GM12872 (cell line): ENCODE results near the gene C10orf53.

Experiments used
- TF ChIP-seq, protein P1 (sequence below): IDR thresholded peaks from 3 replicates; pipeline ENCODE4 v1.5.1; 2011; ENCODE audit warnings: low read depth, mild to moderate bottlenecking, low read length, moderate library complexity; ENCODE audit not compliant: insufficient read depth

C10orf53 gene

DNA sequence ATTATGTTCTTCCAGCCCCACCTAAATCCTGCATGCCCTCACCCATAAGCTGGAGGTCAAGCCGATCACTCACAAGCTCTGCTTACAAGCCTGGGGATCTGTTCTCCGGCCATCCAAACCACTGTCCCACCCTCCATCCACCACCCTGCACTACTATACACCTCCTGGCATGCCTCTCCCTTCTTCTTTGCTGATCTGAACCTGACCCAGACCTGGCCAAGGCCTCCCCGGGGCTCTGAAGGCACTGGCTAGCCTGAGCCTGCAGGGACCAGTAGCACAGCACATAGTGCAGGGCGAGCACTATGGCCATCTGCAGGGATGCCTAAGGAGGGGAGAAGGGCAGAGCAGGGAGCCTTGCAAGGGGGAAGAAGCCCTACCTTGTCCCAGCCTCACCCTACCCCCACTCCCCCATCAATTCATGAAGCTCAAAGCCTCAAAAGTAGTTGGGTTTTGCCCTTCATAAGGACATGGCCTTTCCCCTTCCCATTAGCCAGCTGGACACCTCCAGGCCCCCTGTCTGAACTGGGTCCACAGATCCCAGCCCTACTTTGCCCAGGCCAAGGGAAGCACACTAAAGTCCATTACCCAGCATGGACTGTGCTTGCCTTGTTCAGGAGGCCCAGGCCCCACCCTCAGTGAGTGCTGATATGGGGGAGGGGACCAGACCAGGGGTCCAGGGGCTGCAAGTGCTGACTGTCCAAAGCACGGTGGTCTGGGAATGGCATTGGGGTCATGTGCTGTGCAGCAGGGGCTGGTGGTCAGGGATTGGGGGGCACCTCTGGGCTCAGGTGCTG lies 36.0 kb upstream of the C10orf53 start:
- TF ChIP-seq, protein P1, sequence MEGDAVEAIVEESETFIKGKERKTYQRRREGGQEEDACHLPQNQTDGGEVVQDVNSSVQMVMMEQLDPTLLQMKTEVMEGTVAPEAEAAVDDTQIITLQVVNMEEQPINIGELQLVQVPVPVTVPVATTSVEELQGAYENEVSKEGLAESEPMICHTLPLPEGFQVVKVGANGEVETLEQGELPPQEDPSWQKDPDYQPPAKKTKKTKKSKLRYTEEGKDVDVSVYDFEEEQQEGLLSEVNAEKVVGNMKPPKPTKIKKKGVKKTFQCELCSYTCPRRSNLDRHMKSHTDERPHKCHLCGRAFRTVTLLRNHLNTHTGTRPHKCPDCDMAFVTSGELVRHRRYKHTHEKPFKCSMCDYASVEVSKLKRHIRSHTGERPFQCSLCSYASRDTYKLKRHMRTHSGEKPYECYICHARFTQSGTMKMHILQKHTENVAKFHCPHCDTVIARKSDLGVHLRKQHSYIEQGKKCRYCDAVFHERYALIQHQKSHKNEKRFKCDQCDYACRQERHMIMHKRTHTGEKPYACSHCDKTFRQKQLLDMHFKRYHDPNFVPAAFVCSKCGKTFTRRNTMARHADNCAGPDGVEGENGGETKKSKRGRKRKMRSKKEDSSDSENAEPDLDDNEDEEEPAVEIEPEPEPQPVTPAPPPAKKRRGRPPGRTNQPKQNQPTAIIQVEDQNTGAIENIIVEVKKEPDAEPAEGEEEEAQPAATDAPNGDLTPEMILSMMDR: no peak

DNA sequence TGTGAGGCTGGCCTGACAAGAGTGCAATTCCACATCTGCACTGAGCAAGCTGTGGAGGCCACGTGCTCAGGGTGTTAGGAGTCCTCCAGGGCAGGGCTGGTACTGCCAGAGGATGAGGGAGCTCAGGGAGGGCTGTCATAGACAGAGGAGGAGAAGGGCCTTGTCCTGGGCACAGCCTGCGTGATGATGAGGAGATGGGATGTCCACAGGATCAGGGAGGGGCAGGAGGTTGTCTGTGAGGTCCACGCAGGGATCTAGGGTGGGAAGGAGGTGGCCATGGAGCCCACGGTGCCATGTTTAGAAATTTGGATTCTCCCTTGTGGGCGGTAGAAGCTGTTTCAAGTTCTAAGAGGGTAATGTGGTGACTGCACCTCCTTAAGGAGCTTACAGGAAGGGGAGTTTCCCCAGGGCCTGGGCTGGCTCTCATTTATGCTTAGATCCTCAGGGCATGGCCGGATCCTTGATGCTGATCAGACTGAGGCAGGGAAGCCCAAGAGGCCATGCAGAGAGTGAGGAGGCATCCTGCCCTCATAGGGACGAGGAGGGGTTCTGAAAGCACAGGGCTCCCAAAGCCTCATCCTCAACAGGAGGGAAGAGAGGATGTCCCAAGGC lies 35.3 kb upstream of the C10orf53 start:
- TF ChIP-seq, protein P1: no peak

DNA sequence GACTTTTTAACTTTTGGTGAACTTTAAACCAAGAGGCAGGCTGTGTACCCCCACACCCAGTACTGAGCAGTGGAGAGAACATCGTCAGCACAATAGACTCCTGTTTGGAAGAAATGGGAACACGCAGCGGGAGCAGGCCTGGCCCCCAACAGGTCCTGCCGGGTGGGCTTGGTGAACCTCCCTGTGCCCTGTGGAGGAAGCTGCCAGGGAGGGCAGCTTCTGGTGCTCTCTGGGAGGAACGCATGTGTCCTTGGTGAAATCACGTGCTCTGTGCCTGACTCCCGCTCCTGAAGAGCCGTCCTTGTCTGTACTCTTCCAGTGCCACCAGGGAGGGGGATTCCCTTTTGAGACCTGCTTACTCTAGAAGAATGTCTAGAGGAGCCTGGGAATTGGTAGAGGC lies 34.0 kb upstream of the C10orf53 start:
- TF ChIP-seq, protein P1: no peak

DNA sequence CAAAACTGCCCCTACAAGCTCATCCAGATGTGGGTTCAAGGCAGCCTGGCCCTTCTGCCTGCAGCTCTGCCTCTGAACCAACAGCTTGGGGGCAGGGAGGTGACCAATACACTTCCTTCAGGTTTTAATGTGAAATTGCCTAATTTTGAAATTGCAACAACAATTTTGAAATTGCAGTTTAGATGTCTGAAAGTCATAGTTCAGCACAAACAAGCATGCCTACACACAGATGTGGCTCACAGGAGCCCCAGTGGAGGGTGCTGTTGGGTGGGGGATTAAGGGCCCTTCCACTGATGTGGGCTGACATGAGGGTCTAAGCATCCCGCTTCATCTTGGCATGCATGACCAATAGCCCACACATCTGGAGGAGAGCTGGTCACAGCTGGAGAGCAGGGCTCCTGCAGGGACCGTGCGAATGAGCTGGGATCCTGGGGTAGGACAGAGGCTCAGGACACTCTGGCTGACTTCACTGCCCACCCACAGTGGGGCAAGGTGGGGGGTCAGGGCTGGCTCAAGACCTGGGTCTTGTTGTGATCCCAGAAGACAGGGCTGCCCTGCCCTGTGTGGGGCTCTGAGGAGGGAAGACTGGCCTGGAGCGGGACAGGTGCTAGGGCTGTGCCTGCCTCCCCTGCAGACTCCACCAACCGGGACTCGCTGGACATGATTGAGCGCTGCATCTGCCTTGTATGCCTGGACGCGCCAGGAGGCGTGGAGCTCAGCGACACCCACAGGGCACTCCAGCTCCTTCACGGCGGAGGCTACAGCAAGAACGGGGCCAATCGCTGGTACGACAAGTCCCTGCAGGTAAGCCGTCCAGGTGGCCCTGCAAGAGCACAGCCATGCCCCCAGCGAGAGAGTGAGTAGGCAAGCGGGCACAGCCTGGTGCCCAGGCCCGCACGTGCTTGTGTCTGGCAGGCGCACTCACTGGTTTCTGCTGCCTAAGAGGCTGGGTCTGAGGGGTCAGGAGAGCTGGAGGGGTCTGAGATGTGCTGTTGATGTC lies 33.3 kb upstream of the C10orf53 start:
- TF ChIP-seq, protein P1: no peak

DNA sequence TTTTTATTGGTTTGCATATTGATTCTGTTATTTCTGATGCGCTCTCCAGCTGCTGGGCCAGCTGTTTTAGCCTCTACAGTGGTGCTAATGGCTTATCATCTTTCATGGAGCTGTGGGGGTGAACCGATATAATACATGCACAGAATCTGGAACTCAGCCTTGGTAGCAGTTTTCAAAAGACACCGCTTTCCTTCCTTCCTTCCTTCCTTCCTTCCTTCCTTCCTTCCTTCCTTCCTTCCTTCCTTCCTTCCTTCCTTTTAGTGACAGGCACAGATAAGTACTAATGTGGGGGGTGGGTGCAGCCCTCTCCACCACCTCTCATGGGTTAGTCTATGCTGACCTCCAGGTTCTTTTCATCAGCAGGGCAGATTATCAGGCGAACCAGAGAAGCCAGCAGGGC lies 31.9 kb upstream of the C10orf53 start:
- TF ChIP-seq, protein P1: no peak

DNA sequence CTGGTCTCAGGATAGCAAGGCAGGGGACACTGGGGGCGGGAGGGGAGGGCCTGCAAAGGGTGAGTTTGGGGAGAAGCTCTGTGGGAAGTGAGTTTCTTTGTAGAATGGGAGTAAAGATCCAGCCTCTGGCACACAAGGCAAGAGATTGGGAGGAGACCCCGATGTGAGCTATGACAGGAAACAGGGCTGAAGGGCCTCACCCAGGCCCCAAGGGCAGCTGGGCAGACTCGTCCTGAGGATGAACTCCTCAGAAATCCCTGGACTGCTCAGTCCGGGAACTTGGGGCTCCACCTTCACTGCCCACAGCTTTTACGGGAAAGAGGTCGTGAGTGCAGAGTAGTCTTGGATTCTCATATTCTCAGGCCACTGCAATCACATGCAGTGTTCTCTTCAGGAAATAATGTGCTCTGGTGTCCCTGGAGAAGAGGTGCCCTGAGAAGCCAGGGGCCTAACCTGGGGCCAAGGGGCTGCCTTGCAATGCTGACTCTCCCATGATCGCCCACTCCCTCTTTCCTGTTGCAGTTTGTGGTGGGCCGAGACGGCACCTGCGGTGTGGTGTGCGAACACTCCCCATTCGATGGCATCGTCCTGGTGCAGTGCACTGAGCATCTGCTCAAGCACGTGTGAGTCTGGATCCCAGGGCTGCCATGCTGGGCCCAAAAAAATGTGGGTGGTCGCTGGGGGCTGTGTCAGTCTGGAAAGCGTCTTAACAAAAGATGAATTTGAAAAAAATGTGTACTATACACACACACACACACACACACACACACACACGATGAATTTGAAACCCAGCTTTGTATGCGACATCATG lies 31.3 kb upstream of the C10orf53 start:
- TF ChIP-seq, protein P1: no peak

DNA sequence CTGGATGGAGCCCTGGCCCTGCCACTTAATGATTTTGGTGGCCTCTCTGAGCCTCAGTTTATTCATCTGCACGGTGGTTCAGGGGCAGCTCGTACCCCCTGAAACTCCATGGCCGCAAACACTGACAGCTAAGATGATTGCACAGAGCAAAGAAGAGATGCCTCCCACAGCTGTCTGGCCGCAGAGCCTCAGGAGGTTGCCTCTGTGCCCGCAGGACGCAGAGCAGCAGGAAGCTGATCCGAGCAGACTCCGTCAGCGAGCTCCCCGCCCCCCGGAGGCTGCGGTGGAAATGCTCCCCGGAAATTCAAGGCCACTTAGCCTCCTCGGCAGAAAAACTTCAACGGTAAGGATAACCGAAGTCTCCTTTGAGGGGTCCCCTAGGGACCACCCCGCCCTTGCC lies 30.2 kb upstream of the C10orf53 start:
- TF ChIP-seq, protein P1: no peak
